ENCODE measurements around the gene GALNT16. TPM values are rescaled to one million over a fixed set of nuclear protein-coding genes. Genes with fewer than 3 reads are reported as not detected.

GALNT16 gene
- total RNA-seq, 4 donors from 2014 or later: 4.4 to 47.9 (median 11.6) TPM

- Histone ChIP-seq H3K4me1 (peaks cover 0 to 4% (median 0%) of the 10 kb centered on the region in 4 donors), H3K9me3 (no peaks in the 10 kb centered on the region), H3K27ac (no peak overlapping the region), H3K4me3 (no peak overlapping the region), H3K27me3 (no peaks in the 10 kb centered on the region), H3K36me3 (no peaks in the 10 kb centered on the region)
- TF ChIP-seq CTCF (IDR thresholded peaks at IDR 0.05): no peak
- TF ChIP-seq POLR2A (IDR thresholded peaks at IDR 0.05): no peak
- DNase-seq: no peak
Observed at GRCh38 chr14:69246331-69246730, 13.6 kb upstream of the GALNT16 start.

- Histone ChIP-seq H3K36me3 (no peaks in the 10 kb centered on the region), H3K9me3 (no peaks in the 10 kb centered on the region), H3K4me1 (no peaks in the 10 kb centered on the region), H3K4me3 (no peak overlapping the region), H3K27ac (peak overlapping the region in 1 of 4 donors; percentile 14), H3K27me3 (no peaks in the 10 kb centered on the region)
- DNase-seq: no peak
- TF ChIP-seq POLR2A (IDR thresholded peaks at IDR 0.05) (no peak), CTCF (IDR thresholded peaks at IDR 0.05) (peak in 5 of 6 experiments; percentile 16 to 44 (median 22))
Observed at GRCh38 chr14:69247676-69248440, 12.1 kb upstream of the GALNT16 start.

GRCh38 chr14:69249603-69250002 is 10.4 kb upstream of the GALNT16 start:
- Histone ChIP-seq H3K9me3 (no peaks in the 10 kb centered on the region), H3K27me3 (no peaks in the 10 kb centered on the region), H3K4me3 (no peak overlapping the region), H3K27ac (no peak overlapping the region), H3K36me3 (no peaks in the 10 kb centered on the region), H3K4me1 (no peaks in the 10 kb centered on the region)
- TF ChIP-seq POLR2A (IDR thresholded peaks at IDR 0.05) (no peak), CTCF (IDR thresholded peaks at IDR 0.05) (no peak)
- DNase-seq: no peak

GRCh38 chr14:69252851-69253250 is 7.1 kb upstream of the GALNT16 start:
- DNase-seq: no peak
- Histone ChIP-seq H3K4me3 (no peak overlapping the region), H3K4me1 (no peaks in the 10 kb centered on the region), H3K27me3 (no peaks in the 10 kb centered on the region), H3K9me3 (no peaks in the 10 kb centered on the region), H3K27ac (no peak overlapping the region), H3K36me3 (no peaks in the 10 kb centered on the region)
- TF ChIP-seq POLR2A (IDR thresholded peaks at IDR 0.05): no peak
- TF ChIP-seq CTCF (IDR thresholded peaks at IDR 0.05): no peak

GRCh38 chr14:69259168-69259526 is 811 bp upstream of the GALNT16 start:
- peak overlapping the region in 2 of 4 donors; percentile 61 to 70 for H3K4me3 ChIP-seq
- H3K36me3 ChIP-seq: no peaks in the 10 kb centered on the region
- no peak overlapping the region for H3K27ac ChIP-seq
- DNase-seq: no peak
- H3K9me3 ChIP-seq: no peaks in the 10 kb centered on the region
- TF ChIP-seq POLR2A (IDR thresholded peaks at IDR 0.05) (no peak), CTCF (IDR thresholded peaks at IDR 0.05) (no peak)
- peaks cover 0 to 10% of the 10 kb centered on the region in 2 donors for H3K27me3 ChIP-seq
- peaks cover 0 to 35% (median 17%) of the 10 kb centered on the region in 4 donors for H3K4me1 ChIP-seq
